Natural killer cell (primary cell): ENCODE measurements around the gene SGCA. TPM values are rescaled to one million over a fixed set of nuclear protein-coding genes. Genes with fewer than 3 reads are reported as not detected.

Source experiments
- ATAC-seq, 3 donors: fragments of 150-1000 bp in 2 of 3; fragments of 200-7000 bp in 1 of 3; cut with Tn5 transposase; 1 replicate in 1 of 3; 2 replicates in 2 of 3; pipeline ENCODE4 v1.10.0; 2021; ENCODE audit warnings: mild to moderate bottlenecking in 2 of 3, moderate library complexity in 2 of 3
- DNase-seq, 2 donors: peaks; one replicate each; pipeline versions ENCODE4 v3.0.0 to v3.0.0-alpha.2; 2013 to 2021; ENCODE audit warnings: mixed read lengths in 1 of 2
- H3K27ac ChIP-seq: one replicate; pipeline ENCODE4 v1.5.1; 2013; ENCODE audit warnings: mild to moderate bottlenecking, low read length
- H3K27me3 ChIP-seq: one replicate; pipeline ENCODE4 v1.6.1; 2013; ENCODE audit warnings: low read length; ENCODE audit not compliant: control insufficient read depth, insufficient read depth
- H3K36me3 ChIP-seq: one replicate; pipeline ENCODE4 v1.6.1; 2013; ENCODE audit warnings: low read length; ENCODE audit not compliant: control insufficient read depth, insufficient read depth
- H3K4me1 ChIP-seq: one replicate; pipeline ENCODE4 v1.6.1; 2013; ENCODE audit warnings: low read length; ENCODE audit not compliant: control insufficient read depth, insufficient read depth
- H3K4me3 ChIP-seq: one replicate; pipeline ENCODE4 v1.5.1; 2013; ENCODE audit warnings: low read length
- H3K9me3 ChIP-seq: one replicate; pipeline ENCODE4 v1.6.1; 2013; ENCODE audit warnings: low read length; ENCODE audit not compliant: control insufficient read depth, insufficient read depth
- H3K27ac Mint-ChIP-seq, 2 donors: one replicate each; pipeline ENCODE4 v1.8.0; 2022; ENCODE audit warnings: mild to moderate bottlenecking in 2 of 2, mixed read lengths in 2 of 2, moderate library complexity in 1 of 2
- H3K27me3 Mint-ChIP-seq, 2 donors: one replicate each; pipeline ENCODE4 v1.8.0; 2022; ENCODE audit warnings: low read depth in 2 of 2, mixed read lengths in 2 of 2
- H3K36me3 Mint-ChIP-seq: one replicate; pipeline ENCODE4 v1.8.0; 2022; ENCODE audit warnings: mixed read lengths
- H3K4me1 Mint-ChIP-seq, 2 donors: one replicate each; pipeline ENCODE4 v1.8.0; 2022; ENCODE audit warnings: mixed read lengths in 2 of 2
- H3K4me3 Mint-ChIP-seq: one replicate; pipeline ENCODE4 v1.8.0; 2022; ENCODE audit warnings: mild to moderate bottlenecking, moderate library complexity, mixed read lengths
- H3K9me3 Mint-ChIP-seq, 2 donors: one replicate each; pipeline ENCODE4 v1.8.0; 2022; ENCODE audit warnings: mixed read lengths in 2 of 2
- WGBS: methylation state at CpG from one replicate; pipeline ENCODE4 v1.1.7; 2013; ENCODE audit warnings: missing lambda C conversion rate; ENCODE audit not compliant: insufficient coverage; 5-methylcytosine and 5-hydroxymethylcytosine counted together
- intact Hi-C: fragments of 100-400 bp; cut with micrococcal nuclease; formaldehyde crosslinking; loops from one replicate; pipeline ENCODE4 v1.14.2; 2022
- total RNA-seq, 4 donors: library from RNA; stranded (reverse); fragments of 120-200 nt in 1 of 4; gene quantifications; one replicate each; pipeline versions ENCODE4 v1.2.3 to v1.2.4, GENCODE V29; 2013 to 2022
- TF ChIP-seq, protein P1 (sequence below): fragments of 200-600 bp; IDR thresholded peaks from one replicate; pipeline ENCODE4 v1.8.0; 2022; ENCODE audit warnings: antibody characterized with exemption

The SGCA gene
- total RNA-seq, 3 donors from 2014 or later (not counting 1 experiment from before 2014, with no cell fraction given), result not detected

- DNase-seq, result no peak
- H3K4me3 ChIP-seq, result no peak overlapping the region
- no peaks in the 10 kb centered on the region for H3K9me3 Mint-ChIP-seq
- no peaks in the 10 kb centered on the region for H3K27me3 ChIP-seq
- TF ChIP-seq, protein P1, sequence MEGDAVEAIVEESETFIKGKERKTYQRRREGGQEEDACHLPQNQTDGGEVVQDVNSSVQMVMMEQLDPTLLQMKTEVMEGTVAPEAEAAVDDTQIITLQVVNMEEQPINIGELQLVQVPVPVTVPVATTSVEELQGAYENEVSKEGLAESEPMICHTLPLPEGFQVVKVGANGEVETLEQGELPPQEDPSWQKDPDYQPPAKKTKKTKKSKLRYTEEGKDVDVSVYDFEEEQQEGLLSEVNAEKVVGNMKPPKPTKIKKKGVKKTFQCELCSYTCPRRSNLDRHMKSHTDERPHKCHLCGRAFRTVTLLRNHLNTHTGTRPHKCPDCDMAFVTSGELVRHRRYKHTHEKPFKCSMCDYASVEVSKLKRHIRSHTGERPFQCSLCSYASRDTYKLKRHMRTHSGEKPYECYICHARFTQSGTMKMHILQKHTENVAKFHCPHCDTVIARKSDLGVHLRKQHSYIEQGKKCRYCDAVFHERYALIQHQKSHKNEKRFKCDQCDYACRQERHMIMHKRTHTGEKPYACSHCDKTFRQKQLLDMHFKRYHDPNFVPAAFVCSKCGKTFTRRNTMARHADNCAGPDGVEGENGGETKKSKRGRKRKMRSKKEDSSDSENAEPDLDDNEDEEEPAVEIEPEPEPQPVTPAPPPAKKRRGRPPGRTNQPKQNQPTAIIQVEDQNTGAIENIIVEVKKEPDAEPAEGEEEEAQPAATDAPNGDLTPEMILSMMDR, result no peak
- no peak overlapping the region for H3K4me3 Mint-ChIP-seq
- no peak overlapping the region for H3K27ac ChIP-seq
- H3K4me1 Mint-ChIP-seq, result peaks cover 12% of the 10 kb centered on the region in 2 donors
- H3K36me3 ChIP-seq, result no peaks in the 10 kb centered on the region
- WGBS, result 75% methylated on average over 13 of the region's 13 CpGs
- peaks cover 0 to 8% of the 10 kb centered on the region in 2 donors for H3K27me3 Mint-ChIP-seq
- peak overlapping the region in 1 of 2 donors; percentile 73 for H3K27ac Mint-ChIP-seq
- intact Hi-C loops, result loop anchor here (5.0 kb wide), 1 partner anchor 36 kb away; the partner anchor contains the start of gene SAMD14
- ATAC-seq, result no peak
- peaks cover 21% of the 10 kb centered on the region for H3K4me1 ChIP-seq
- no peaks in the 10 kb centered on the region for H3K9me3 ChIP-seq
- no peaks in the 10 kb centered on the region for H3K36me3 Mint-ChIP-seq
Measured at GRCh38 chr17:50168319-50168718, 2.5 kb downstream of the SGCA start.

- Histone ChIP-seq H3K27me3 (no peaks in the 10 kb centered on the region), H3K36me3 (no peaks in the 10 kb centered on the region), H3K27ac (peak overlapping the region; percentile 43), H3K4me1 (peaks cover 17% of the 10 kb centered on the region), H3K9me3 (no peaks in the 10 kb centered on the region), H3K4me3 (peak overlapping the region; percentile 7)
- WGBS, result 20% methylated on average over 14 of the region's 14 CpGs
- H3K9me3 Mint-ChIP-seq, result no peaks in the 10 kb centered on the region
- peaks cover 0 to 8% of the 10 kb centered on the region in 2 donors for H3K27me3 Mint-ChIP-seq
- intact Hi-C loops, result loop anchor here (5.0 kb wide), 1 partner anchor 37 kb away; the partner anchor contains the start of gene SAMD14
- peak overlapping the region; percentile 73 to 74 for H3K27ac Mint-ChIP-seq
- H3K4me3 Mint-ChIP-seq, result peak overlapping the region; percentile 49
- ATAC-seq (peak; percentile 85 to 90 (median 86)), DNase-seq (peak; percentile 47 to 81)
- H3K36me3 Mint-ChIP-seq, result no peaks in the 10 kb centered on the region
- TF ChIP-seq, protein P1, result no peak
- H3K4me1 Mint-ChIP-seq, result peaks cover 12% of the 10 kb centered on the region in 2 donors
Measured at GRCh38 chr17:50169121-50169764, 3.4 kb downstream of the SGCA start.

GRCh38 chr17:50169881-50170459 is 4.2 kb downstream of the SGCA start:
- no peaks in the 10 kb centered on the region for H3K9me3 Mint-ChIP-seq
- ATAC-seq, result no peak
- no peaks in the 10 kb centered on the region for H3K36me3 Mint-ChIP-seq
- peaks cover 16% of the 10 kb centered on the region for H3K4me1 ChIP-seq
- no peak overlapping the region for H3K27ac ChIP-seq
- H3K4me3 Mint-ChIP-seq, result no peak overlapping the region
- TF ChIP-seq, protein P1, result no peak
- H3K4me1 Mint-ChIP-seq, result peaks cover 12% of the 10 kb centered on the region in 2 donors
- no peak for DNase-seq
- H3K27ac Mint-ChIP-seq, result peak overlapping the region; percentile 73 to 74
- no peaks in the 10 kb centered on the region for H3K36me3 ChIP-seq
- no peaks in the 10 kb centered on the region for H3K27me3 ChIP-seq
- 92% methylated on average over 9 of the region's 9 CpGs for WGBS
- H3K9me3 ChIP-seq, result no peaks in the 10 kb centered on the region
- no peak overlapping the region for H3K4me3 ChIP-seq
- H3K27me3 Mint-ChIP-seq, result peaks cover 0 to 8% of the 10 kb centered on the region in 2 donors
- intact Hi-C loops, result loop anchor here (5.0 kb wide), 1 partner anchor 38 kb away; the partner anchor contains the start of gene SAMD14
